GM21717 (cell line): ENCODE results near the gene OR2T11.
"Not testable (repeated sequence)": the region's sequence is repeated elsewhere in the genome, so short reads cannot be mapped to it uniquely, and the experiment has no call there.

Experiments
- ATAC-seq: cut with Tn5 transposase; IDR thresholded peaks from one replicate; pipeline ENCODE4 v1.9.1; 2021; ENCODE audit warnings: mild to moderate bottlenecking, moderate library complexity; ENCODE audit not compliant: unreplicated experiment

OR2T11 gene, protein sequence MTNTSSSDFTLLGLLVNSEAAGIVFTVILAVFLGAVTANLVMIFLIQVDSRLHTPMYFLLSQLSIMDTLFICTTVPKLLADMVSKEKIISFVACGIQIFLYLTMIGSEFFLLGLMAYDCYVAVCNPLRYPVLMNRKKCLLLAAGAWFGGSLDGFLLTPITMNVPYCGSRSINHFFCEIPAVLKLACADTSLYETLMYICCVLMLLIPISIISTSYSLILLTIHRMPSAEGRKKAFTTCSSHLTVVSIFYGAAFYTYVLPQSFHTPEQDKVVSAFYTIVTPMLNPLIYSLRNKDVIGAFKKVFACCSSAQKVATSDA

DNA sequence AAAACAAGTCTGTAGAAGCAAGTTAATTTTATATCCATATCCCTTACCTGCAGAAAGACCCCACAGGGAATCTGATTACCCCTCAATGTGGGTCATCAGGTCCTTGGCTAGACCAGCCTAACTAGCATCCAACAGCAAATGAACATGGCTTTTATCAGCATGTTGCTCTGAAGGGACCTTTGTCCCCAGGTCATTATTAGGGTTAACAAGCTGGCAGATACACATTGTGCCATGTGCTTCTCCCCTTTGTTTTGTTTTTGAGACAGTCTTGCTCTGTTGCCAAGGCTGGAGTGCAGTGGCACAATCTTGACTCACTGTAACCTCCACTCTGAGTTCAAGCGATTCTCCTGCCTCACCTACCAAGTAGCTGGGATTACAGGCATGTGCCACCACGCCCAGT is at the start of gene OR2T11:
OR2T11 (minus strand) TSS at position 101 of the 400 bp plus-strand sequence. CDS start 7,963 bp downstream, outside the sequence.
- not testable (repeated sequence) for ATAC-seq

DNA sequence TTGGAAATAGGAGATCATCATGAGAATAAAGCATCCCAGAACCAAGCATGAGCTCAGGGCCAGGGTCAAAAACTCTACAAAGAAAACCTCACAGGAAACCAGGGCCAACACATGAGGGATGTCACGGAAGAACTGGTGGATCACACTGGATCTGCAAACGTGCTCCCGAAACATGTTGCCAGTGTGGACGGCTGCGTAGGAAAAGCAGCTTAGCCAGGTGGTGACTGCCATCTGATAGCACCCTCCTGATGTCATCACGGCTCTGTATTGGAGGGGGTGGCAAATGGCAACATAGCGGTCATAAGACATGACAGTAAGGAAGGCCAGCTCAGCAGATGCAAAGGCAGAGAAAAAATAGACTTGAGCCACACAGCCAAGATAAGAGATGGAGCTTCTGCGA is 46.8 kb upstream of the OR2T11 start:
- ATAC-seq: no peak

DNA sequence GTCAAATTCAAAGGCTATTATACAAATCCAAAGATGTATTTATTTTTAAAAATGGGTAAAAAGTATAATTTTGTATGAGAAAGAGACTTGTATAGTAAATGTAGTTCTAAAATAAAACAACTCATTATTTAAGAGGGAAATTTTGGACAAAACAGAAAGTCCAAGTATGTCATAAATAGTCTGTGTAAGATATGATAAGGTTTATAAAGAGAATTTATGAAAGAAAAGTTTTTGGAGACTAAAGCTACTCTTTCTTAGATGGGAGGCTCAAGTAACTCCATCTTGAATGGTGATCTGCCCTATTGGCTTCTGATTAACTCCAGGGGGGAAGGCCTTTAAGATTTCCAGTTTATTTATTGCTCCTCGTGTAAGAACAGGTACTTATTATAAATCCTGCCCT is 35.1 kb upstream of the OR2T11 start:
- no peak for ATAC-seq

DNA sequence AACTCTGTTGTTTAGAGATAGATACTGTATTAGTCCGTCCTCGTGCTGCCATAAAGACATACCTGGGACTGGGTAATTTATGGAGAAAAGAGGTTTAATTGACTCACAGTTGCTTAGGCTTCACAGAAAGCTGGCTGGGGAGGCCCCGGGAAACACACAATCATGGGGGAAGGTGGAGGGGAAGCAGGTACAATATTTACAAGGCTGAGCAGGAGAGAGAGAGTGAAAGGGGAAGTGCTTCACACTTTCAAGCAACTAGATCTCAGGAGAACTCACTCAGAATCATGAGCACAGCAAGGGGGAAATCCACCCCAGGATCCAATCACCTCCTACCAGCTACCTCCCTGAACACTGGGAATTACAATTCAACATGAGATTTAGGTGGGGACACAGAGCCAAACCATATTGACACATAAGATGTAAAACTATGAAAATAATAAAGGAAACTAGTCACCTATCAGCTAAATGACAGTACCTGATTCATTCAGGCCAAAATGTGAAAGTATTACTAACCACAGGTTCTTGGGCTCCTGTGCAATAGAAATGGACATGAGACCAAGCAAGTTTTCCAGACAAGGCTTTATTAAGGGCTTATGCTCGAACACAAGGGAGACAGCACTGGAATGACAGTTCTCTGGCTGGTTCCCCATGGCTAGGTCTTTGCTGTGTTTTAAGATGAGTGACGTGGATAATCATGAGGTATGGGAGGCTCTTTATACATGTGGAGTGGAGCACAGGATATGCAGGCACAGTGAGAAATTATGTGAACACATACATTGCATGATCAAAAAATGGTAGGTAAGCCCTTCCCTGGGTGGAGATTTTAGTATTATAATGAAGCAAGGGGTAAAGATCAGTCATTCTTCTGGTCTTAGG is 28.8 kb upstream of the OR2T11 start:
- ATAC-seq: peak; percentile 97

- peak; percentile 47 for ATAC-seq
These were observed 21.9 kb upstream of the OR2T11 start for GRCh38 chr1:248656797-248657196.

DNA sequence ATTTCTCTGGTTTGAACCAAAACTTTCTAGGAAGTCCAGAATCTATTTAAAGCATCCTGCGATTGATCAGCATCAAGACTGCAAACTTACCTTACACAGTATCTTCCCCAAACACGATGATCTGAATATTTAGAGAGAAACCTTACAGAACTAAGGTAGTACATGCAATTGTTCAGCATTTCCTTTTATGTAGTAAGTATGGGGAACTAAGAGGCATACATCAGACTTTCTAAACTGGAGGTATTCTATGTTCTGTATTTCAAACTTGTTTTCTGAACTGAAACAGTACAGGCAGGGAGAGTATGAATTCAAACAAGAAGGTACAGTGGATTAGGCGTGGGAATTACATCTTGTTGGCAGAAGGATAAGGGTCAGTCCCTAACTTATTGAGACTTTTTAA is 20.5 kb upstream of the OR2T11 start, which contains the start of gene OR2T27:
OR2T27 (minus strand) TSS at position 175 of the 400 bp plus-strand sequence. CDS start 4,644 bp downstream, outside the sequence.
- peak; percentile 74 for ATAC-seq

DNA sequence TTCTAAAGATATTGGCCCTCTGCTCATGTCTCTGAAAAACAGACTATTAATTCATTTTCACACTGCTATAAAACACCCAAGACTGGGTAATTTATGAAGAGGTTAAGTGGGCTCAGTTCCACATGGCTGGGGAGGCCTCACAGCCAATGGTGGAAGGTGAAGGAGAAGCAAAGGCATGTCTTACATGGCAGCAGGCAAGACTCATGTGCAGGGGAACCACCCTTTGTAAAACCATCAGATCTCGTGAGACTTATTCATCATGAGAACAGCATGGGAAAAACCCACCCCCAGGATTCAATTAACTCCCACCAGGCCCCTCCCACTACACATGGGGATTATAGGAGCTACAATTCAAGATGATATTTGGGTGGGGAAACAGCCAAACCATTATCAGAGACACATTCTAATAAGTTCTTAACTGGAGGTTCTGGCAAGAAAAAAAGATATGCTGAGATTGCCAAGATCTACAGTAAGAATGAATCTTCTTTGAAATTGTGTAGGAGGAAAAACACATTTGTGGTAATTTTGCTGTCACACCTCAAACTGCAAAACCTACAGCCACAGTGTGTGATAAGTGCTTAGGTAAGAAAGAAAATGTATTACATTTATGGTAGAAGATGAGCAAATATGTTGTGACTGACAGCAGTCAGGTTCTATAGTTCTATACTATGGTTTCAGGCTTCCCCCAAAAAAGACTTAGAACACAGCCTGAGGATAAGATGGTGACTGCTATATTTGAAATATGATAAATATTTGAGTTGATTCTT is 14.1 kb upstream of the OR2T11 start:
- ATAC-seq: not testable (repeated sequence)

GRCh38 chr1:248645178-248645577 is 10.3 kb upstream of the OR2T11 start, which contains the start of gene OR2T35:
OR2T35 (minus strand) TSS chr1:248645278; CDS start chr1:248639258, 6,020 bp downstream.
- not testable (repeated sequence) for ATAC-seq

DNA sequence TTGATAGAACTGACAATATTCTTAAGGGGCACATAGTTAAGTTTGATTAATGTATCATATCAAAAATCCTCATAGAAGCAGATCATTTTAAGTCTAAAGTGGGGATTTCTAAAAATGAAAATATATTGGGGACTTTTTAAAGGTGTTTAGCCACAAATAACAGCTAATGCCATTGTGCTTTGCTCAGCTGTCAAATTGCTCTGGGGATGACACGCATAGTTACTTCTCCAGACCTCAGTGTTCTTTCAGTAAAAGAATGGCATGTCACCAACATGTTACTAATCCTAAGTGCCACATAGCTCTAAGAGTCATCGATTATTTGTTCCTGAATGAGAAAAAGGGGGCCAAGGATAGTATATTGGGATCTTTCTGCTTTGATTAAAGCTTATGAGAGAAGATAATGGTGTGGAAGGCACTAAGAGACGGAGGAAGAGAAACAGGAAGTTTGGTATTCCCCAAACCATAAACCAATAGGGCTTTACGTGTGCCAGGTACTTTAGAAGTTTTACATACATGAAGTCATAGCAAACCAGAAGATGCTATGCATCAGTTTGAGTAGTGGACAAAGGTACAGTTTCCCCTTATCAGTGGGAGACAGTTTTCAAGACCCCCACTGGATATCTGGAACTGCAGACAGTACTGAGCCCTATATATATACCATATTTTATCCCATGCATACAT is 8.2 kb upstream of the OR2T11 start:
- ATAC-seq: peak; percentile 82

- not testable (repeated sequence) for ATAC-seq
These were observed 6.7 kb upstream of the OR2T11 start for GRCh38 chr1:248641583-248641982.

DNA sequence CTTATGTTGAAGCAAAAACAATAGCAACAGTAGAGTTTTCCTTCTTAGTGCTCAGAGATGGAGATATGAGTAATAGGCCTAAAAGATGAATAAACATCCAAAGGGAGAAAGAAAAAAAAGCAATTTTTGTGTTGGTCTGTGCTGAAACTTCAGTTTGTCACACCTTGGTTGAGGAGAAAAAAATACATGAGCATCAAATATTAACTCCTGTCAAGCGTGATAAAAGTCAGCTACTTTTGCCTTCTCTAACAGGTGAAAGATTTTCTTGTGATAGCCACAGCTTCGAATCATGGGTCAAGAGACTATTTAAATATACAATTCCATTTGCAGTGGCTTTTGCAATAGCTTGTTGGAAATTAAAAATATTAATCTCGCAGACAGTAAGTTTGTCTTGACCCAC is 6.0 kb upstream of the OR2T11 start:
- peak; percentile 34 for ATAC-seq

- ATAC-seq: peak; percentile 45
These were observed 4.8 kb upstream of the OR2T11 start for GRCh38 chr1:248639652-248640051.

GRCh38 chr1:248636612-248637011 is 1.7 kb upstream of the OR2T11 start:
- not testable (repeated sequence) for ATAC-seq

- no peak for ATAC-seq
These were observed 3.4 kb downstream of the OR2T11 start for GRCh38 chr1:248631354-248632008.

- no peak for ATAC-seq
These were observed 4.3 kb downstream of the OR2T11 start for GRCh38 chr1:248630551-248630950.

DNA sequence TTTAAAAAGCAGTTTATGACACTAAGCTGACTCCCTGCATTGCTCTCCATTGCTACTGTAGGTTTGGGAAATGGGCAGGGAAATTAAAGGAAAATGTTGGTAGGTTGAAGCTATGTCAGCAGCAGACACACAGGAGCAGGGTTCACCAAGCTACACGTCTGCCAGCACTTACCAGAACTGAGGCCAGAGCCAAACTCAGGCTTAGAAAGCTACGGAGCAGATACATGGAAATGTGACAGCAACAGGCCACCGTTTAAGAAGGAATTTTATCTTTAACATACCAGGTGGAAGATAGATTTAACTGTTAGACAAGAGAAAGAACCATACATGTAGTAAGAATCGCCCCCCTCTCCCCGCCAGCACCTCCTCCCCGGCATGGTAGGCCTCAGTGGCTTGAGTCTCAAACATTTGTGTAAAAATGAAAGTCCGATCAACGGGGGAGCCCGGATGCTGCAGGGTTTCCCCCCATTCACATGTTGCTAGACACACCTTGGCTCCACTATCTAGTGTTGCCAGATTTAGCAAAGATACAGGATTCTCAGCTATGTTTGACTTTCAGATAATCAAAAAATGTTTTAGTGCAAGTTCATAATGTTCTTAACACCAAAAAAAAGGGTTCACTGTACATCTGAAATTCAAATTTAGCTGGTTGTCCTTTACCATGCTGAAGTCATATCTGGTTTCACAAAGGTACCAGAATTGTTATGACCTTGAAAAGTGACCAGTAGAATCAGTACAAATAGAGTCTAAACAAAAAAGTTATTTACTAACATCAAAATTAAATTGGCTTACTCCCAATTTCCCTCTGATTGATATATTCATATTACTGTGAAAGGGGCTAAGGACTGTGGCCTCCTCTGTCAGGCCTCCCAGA is 6.7 kb downstream of the OR2T11 start:
- peak; percentile 98 for ATAC-seq

- ATAC-seq: no peak
These were observed 8.9 kb downstream of the OR2T11 start for GRCh38 chr1:248625971-248626370.

DNA sequence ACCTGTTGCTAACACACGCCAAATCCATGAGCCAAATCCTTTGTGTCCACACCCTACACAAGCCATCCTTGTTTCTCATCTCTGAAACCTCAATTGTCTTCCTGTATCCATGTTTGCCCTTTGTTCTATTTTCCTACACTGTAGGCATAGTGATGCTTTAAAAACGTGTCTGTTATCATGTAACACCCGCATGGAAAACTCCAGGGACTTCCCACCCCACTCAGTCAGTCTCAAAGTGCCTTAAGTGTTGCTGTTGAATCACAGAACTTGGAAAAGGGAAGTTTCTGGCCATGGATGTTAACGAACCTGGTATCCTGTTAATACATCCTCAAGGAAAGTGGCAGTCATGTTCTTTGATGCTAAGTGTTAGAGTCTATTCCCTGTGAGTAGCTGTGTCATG is 9.7 kb downstream of the OR2T11 start:
- no peak for ATAC-seq

- peak; percentile 94 for ATAC-seq
These were observed 12.3 kb downstream of the OR2T11 start for GRCh38 chr1:248622570-248623001.
